NCI-H460 (cell line): ENCODE measurements around the gene FLNB. TPM values are rescaled to one million over a fixed set of nuclear protein-coding genes. Genes with fewer than 3 reads are reported as not detected.

Experiments used
- DNase-seq: peaks from one replicate; pipeline ENCODE4 v3.0.0-alpha.2; 2016; ENCODE audit warnings: low read depth; ENCODE audit errors: extremely low read depth
- total RNA-seq: library from RNA; depleted of rRNA; stranded (reverse); fragments of >200 nt; shearing (Covaris generic); gene quantifications from 2 replicates; pipeline ENCODE4 v1.2.3, GENCODE V29; 2014

Gene FLNB
- total RNA-seq, 1 experiment from 2014 or later = 497 TPM

DNA sequence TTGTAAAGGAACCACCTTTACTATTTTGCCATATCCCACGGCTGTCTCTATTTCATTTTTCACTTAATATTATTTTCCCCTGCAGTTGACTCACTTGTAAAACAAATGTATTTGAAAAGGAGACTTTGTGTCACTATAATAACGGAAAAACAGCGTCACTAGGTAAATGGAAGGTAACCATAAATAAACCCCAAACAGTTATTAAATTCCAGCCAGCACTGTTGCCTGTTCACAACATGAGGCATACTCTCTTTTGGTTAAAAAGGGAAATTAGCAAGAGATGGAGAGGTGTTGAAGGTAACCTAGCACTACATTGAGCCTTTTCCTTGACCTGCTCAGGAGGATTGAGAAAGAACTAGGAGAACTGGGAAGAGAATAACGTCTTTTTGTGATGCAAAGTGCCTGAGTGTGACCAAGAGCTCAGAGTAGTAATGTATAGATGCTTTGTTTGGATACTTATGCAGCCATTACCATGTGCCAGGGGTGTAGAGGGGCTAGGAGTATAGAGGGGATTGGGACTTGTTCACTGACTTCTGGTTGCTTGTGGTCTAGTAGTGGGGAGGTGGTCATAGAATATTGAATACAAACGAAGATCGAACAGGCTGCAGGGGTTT lies 19.6 kb downstream of the FLNB start:
- DNase-seq = no peak

DNA sequence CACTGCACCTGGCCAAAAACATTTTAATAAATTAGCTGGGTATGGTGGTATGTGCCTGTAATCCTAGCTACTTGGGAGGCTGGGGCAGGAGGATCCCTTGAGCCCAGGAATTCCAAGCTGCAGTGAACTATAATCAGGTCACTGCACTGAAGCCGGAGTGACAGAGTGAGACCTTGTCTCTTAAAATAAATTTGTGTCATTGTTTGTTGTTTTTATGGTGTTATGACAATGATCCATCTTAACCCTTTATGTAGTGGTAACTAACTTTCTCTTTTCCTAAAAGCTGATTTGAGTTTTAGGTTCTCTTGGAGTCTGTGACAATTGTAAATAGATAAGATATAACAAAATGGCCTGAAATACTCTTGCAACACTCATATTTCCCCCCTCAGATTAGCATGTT lies 20.7 kb downstream of the FLNB start:
- DNase-seq = no peak

DNA sequence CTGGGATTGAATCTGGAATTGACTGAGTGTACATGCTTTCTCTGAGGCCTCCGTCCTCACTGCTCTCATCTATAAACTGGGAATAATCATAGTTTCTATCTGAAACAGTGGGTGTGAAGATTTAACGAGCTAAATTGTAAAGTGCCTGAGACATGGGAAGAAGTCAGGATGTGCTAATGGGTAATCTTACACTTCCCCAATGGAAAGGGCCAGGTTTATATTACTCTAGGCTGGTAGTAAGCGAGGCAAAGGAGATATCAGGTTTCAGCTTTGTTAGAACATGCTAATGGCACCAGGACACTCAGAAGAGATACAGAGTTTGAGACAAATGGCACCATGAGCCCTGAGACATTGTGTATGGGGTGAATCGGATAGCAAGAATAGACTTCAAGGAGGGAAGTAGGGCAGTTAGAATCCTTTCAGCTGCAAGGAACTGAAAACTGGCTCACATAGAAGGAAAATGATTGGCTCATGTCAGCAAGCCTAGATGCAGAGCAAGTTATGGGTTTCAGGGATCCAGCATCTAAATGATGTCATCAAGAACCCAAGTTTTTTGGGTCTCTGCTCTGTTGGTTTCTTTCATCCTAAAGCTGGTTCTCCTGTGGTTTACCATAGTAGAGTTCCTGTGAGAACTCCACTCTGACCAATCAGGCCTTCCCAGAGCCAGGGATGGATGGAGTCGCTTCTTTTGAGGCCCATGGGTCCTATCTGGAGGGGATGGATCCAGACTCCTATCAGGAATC lies 21.8 kb downstream of the FLNB start:
- DNase-seq = no peak

DNA sequence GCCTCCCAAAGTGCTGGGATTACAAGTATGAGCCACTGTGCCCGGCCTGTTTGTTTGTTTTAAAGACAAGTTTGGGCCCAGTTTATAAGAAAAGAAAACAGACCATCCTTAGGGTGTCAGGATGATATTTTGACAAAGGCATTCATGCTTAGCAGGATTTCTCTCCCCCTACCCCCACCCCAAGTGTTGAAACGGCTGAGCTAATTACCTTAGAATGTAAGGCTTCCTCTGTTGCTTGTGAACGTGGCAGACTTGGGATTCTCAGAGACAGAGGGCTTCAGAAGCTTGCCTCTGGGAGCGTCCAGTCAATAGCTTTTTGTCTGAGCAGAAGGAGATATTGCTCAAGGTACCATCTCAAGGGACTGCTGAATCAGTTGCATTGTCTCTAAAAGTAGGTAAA lies 24.0 kb downstream of the FLNB start:
- DNase-seq = no peak

DNA sequence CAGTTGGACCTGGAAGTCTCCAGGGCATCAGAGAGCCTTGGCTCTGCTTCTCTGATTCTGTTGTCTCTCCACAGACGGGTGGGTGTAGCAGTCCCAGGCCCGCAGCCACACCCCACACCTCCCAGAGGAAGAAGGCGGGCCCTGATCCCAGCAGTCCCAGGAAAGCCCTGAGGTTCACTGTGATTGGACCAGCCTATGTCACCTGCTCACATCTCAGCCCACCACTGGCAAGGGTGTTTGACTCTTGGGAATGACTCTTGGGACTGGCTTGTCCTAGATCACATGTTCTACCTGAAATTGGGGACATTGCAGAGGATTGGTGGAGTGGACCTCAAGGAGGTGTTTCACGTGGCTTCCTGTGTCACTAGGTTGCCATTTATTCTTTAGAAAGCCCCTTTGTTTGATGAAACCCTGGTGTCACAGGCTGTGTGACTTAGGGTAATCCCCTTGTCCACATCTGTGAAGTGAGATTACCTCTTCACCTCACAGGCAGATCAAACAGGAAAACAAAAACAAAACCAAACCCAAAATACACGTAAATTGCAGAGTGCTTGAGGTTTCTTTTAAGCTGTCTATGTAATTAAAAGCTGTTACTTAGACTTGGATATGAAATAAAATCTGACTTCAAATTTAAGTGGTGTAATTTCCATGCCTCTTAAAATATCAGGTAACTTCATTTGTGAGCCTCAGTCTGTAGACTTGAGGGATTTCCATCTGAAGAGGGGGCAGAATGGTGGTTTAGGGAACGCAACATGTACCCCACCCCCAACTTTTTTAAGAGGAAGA lies 26.7 kb downstream of the FLNB start:
- no peak for DNase-seq

DNA sequence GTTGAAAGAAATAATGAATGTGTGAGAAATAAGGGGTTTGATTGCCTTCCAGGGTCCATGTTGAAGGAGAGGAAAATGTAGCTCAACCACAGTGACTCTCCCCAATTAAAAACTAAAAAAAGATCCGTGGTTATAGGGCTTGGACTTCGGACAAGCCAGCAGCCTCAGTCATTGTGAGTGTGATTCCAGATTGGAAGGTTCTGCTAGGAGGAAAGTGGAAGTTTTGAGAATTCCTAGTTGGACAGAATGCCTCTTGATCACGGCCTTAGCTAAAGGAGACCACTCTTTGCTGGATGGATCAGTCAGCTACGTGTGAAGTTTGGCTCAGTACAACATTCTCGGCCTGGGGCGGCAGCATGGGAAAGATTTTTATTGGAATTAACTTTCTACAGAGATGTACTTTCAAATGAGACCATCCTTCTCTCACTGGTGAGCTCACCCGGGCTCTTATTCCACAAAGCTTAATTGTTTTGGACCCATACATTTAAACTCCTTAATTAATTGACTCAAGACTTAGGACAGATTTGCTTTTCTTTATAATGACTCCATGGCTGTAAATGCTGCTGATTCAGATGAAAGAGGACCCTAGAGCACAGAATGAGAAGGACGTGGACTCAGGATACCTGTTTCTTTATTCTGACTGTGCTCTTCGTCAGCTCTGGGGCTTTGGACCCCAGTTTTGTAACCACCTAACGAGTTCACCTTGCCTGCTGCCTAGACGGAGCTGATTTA lies 27.5 kb downstream of the FLNB start:
- no peak for DNase-seq

DNA sequence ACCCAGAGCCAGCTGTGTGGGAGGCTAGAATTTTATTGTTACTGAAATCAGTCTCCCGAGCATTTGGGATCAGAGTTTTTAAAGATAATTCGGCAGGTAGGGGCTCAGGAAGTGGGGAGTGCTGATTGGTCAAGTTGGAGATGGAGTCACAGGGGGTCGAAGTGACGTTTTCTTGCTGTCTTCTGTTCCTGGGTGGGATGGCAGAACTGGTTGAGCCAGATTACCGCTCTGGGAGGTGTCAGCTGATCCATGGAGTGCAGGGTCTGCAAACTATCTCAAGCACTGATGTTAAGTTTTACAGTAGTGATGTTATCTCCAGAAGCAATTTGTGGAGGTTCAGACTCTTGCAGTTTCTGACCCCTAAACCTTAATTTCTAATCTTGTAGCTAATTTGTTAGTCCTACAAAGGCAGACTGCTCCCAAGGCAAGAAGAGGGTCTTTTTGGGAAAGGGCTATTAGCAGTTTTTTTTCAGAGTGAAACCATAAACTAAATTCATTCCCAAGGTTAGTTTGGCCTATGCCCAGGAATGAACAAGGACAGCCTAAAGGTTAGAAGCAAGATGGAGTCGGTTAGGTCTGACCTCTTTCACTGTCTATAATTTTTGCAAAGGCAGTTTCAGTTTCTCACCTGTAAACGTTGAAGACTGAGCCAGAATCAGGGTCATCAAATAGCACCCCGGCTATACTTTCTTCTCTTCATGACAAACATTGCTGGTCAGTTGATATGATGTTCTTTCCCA lies 28.2 kb downstream of the FLNB start:
- no peak for DNase-seq

DNA sequence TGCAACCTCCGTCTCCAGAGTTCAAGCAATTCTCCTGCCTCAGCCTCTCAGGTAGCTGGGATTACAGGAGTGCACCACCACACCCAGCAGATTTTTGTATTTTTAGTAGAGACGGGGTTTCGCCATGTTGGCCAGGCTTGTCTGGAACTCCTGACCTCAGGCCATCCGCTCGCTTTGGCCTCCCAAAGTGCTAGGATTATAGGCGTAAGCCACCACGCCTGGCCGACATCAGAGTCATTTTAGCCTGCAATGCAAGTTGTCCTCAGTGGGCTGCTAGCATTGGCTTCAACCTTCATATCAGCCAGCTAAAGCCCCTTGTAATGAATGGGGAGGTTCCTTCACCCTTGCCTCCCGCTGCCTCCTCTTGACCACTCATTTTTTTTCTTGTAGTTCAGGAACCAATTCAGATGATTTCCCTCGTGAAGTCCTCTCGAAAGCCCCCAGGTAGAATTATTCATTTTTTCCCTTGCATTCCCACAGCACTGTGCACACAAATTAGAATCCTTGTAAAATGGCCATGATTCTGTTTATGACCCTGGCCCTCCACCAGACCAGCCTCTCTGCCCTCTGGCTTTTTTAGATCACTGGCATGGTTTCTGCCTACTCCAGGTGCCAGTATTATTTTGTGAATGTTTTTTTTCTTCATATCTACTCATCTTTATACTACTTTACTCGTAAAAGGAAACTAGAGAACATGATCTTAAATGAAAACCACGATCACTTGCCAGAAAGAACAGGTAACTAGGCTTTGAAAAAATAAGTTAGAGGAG lies 29.1 kb downstream of the FLNB start:
- DNase-seq = no peak

DNA sequence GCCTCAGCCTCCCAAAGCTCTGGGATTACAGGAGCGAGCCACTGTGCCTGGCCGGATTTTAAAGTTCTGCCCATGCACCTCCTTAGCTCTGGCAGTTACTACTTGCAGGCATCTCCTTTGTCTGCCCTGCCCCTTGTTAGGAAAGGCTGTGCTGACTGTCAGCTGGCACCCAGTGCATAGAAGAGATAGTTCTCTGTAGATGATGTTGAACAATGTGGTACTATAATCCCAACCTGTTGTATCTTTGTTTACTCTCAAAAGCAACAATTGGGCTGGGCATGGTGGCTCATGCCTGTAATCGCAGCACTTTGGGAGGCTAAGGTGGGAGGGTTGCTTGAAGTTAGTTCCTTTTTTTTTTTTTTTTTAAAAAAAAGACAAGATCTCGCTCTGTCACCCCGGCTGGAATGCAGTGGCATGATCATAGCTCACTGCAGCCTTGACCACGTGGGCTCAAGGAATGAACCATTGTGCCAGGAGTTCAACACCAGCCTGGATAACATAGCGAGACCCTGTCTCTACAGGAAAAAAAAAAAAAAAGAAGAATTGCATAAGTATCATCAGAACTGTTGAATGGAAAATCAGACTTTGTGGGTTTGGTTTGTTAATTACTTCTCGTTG lies 30.6 kb downstream of the FLNB start:
- no peak for DNase-seq

DNA sequence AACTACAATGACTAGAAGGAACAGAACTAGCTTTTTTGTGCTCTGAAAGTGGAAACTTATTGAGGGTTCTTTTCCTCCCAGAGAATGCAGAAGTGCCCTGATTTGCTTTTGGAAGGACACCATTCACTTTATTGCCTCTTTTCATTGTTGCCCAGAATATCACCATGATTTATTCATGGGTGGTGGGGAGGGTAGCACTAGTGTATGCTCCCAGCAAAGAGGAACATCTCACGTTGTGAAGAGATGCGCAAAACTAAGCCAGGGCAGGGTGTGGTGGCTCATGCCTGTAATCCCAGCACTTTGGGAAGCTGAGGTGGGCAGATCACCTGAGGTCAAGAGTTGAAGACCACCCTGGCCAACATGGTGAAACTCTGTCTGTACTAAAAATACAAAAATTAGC lies 31.4 kb downstream of the FLNB start:
- no peak for DNase-seq

DNA sequence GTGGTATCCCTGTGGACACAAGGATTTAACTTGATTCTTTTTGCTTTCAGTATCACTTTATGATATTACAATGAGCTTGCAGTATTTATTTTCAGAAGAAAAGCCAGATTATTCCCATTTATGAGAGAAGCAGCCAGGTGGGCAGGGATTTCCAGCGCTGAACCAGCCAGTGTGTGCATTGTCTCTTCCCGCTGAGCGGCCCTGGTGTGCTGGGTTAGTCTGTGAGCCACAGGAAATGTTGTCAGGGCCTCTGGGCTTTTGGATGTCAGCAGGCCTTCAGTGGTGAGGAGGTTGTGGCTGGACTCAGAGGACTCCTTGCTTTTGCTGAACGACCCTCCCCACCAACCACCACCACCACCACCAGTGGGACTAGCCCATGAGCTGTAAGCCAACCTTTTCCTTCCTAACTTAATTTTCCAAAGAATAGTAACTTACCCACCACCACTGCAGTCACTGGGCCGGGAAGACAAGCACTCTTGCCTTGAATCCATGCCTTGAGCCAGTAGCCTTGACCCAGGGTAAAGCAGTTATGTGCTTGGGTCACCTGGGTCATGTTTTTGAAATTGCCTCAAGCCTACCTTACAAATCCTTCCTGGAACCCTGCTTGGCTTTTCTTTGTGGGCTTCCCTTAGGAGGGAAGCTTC lies 33.1 kb downstream of the FLNB start:
- no peak for DNase-seq

DNA sequence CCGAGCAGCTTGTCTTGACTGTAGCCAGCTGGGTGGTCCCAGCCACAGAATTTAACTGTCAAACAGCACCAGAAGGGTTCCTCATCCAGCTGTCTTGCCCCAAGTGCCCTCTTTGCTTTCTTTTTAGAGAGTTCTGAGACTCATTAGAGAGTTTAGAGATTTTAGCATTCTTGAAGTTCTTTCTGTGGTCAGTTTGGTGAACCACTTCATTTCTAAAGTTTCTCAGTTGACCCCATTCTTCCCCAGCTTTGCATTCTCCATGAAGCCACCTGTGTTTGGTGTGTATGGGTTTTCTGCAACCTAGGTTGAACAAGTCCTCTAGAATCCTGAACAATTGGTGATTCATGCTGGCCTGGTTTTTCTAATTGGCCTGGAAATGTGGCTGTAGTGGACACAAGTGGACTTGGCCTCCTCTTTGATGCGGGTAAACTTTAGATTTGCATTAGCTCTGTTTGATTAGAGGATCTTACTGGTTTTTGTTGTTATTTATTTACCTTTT lies 33.7 kb downstream of the FLNB start:
- DNase-seq = no peak

DNA sequence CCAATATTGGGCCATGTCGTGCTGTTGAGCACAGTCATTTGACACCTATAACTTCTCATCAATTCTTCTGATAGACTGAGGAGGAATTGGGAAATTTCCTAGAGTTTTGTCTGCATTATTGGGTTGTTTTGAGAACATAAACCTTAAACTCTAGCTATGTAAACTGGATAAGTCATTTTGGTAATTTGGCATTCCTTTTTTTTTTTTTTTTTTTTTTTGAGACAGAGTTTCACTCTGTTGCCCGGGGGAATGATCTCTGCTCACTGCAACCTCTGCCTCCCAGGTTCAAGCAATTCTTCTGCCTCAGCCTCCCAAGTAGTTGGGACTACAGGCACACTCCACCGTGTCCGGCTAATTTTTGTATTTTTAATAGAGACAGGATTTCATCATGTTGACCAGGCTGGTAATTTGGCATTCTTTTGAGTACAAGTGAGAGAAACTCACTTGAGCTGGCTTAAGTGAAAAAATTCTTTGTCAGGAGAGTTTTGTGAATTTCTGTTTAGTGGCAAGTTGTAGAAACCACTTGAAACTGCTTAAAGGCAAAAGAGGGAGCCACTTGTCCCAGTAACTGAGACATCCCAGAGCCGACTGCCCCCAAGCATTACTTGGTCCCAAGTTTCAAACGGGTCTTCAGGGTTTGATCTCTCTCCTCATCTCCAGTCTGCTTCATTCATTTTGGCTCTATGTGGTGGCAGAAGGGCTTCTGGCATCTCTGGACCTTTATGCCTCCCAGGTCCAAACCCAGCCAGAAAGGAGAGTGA lies 34.9 kb downstream of the FLNB start:
- no peak for DNase-seq

DNA sequence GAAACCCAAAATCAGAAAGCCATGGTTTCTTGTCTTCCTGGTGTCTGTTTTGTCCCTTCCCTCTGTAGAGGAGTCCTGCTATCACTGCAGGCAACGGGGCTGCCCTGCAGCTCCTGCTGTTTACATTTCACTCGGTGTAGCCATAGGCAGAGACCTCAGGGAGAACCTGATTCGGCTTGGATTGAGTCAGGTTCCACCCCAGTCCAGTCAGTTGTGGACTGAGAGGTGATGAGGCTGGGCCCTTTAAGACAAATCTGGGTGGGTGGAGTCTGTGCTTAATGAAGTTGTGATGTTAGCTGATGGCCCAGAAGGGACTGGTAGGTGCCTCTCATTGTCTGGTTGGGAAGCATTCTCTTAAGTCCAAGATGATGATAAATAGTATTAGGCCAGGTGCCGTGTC lies 35.7 kb downstream of the FLNB start:
- no peak for DNase-seq

DNA sequence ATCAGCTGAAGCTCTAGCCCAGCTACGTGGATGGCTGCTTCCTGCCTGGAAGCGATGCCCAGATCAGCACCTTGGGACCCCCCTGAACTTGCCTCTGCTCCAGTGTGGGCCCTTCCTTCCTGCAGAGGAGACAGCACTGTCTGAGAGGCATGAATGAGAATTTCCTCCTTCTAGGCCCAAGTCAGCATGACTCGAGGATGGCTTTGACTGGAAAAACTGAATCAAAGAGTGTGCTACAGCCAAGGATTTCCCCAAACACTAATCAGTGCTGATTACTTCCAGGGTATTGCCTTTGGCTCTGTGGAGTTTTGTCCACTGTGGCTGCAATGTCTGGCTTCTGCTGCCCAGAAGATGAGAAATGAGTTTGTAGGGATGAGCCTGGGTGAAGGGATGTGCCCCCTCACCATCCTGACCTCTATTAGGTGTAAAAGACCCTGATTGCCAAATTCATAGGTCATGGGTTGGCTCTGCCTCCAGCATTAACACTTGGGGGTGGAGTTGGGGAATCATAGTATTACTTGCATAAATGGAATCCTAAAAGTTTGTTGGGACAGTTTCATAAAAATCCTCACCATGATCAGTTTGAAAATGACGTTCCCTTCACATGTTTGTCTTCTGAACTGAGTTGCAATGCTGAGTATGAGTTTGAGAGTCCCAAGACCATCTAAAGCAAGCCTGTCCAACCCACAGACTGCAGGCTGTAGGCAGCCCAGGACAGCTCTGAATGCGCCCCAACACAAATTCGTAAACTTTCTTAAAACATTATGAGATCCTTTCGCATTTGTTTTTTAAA lies 36.7 kb downstream of the FLNB start:
- no peak for DNase-seq

DNA sequence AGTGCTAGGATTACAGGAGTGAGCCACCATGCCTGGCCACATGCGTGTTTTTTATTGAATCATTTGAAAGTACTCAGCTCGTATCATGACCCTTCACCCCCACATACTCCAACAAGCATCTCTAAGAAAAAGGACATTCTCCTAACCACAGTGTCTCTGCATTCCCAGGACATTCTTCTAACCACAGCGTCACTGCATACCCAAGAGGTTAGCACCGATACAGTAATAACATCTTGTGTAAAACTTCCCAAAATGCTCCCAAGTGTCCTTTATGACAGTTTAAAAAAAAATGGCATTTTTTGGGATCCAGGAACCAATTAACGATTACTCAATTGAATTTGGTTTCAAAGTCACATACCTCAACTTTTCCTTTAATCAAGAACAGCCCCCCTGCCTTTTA lies 39.6 kb downstream of the FLNB start:
- no peak for DNase-seq

DNA sequence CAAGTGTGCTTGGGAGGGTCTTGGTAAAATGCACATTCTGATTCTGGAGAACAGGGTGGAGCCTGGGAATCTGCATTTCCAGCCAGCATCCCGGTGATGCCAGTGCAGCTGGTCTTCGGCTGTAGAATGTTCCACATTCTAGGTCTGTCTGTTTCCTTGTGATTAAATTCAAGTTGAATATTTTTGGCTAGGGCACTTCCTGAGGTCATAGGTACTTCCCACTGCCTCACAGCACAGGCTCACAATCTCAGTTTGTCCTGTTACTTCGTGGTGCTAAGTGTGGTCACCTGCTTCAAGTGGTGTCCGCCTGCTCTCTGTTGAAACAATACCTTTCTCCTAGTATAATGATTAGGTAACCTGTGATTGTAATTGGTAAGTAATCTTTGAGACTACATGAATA lies 40.1 kb downstream of the FLNB start:
- no peak for DNase-seq
